SK-N-SH (cell line): ENCODE measurements around the gene KRTAP10-2. TPM values are rescaled to one million over a fixed set of nuclear protein-coding genes. Genes with fewer than 3 reads are reported as not detected.

ENCODE experiments used
- CTCF ChIA-PET: fragments of 300-600, 350-600 bp; formaldehyde crosslinking; extraction: SDS; loops from one replicate; lab custom pipeline; 2021; lab: Yijun Ruan, JAX
- POLR2A ChIA-PET: fragments of 350-600 bp; sonication (Branson Sonifier 250); formaldehyde crosslinking; extraction: SDS; loops from one replicate; lab custom pipeline; 2020; ENCODE audit warnings: antibody characterized with exemption, inconsistent platforms; lab: Yijun Ruan, JAX
- DNase-seq: peaks from one replicate; pipeline ENCODE4 v3.0.0; 2012
- H2AFZ ChIP-seq: fragments of 200-600 bp; sonication (generic); 2 replicates; pipeline ENCODE4 v1.8.1; 2016; ENCODE audit warnings: antibody characterized with exemption, mild to moderate bottlenecking, low read depth
- H3F3A ChIP-seq: fragments of 200-600 bp; sonication (generic); replicated peaks from 2 replicates; pipeline ENCODE3; 2016; ENCODE audit warnings: antibody characterized with exemption, mild to moderate bottlenecking; ENCODE audit not compliant: insufficient read depth
- H3K27ac ChIP-seq, 2 experiments: fragments of 200-500 bp in 1 of 2; fragments of 200-600 bp in 1 of 2; sonication (Bioruptor generic) in 1 of 2; sonication (generic), shearing (Covaris generic) in 1 of 2; 2 replicates each; pipeline versions ENCODE4 v1.5.1 to v1.6.1; 2014 to 2016; ENCODE audit warnings: low read depth in 2 of 2, inconsistent platforms in 1 of 2, low read length in 1 of 2, mild to moderate bottlenecking in 1 of 2, mixed read lengths in 1 of 2
- H3K27me3 ChIP-seq: fragments of 200-600 bp; sonication (generic), shearing (Covaris generic); 2 replicates; pipeline ENCODE4 v1.6.1; 2016; ENCODE audit warnings: mixed run types; ENCODE audit not compliant: insufficient read depth
- H3K36me3 ChIP-seq, 2 experiments: fragments of 200-500 bp in 1 of 2; fragments of 200-600 bp in 1 of 2; sonication (Bioruptor generic) in 1 of 2; sonication (generic) in 1 of 2; replicated peaks in 1 of 2; 2 replicates each; pipeline versions ENCODE3 to v1.5.1; 2014 to 2016; ENCODE audit warnings: low read length in 1 of 2, mild to moderate bottlenecking in 1 of 2; ENCODE audit not compliant: insufficient read depth in 2 of 2, control insufficient read depth in 1 of 2
- H3K4me1 ChIP-seq, 2 experiments: fragments of 200-500 bp in 1 of 2; fragments of 200-600 bp in 1 of 2; sonication (Bioruptor generic) in 1 of 2; sonication (generic), shearing (Covaris generic) in 1 of 2; 2 replicates each; pipeline versions ENCODE4 v1.5.1 to v1.6.1; 2014 to 2016; ENCODE audit warnings: low read depth in 1 of 2, low read length in 1 of 2, mixed run types in 1 of 2; ENCODE audit not compliant: insufficient read depth in 2 of 2, control insufficient read depth in 1 of 2
- H3K4me2 ChIP-seq: fragments of 200-600 bp; sonication (generic), shearing (Covaris generic); 2 replicates; pipeline ENCODE4 v1.6.1; 2017; ENCODE audit warnings: mixed run types
- H3K4me3 ChIP-seq, 2 experiments: fragments of 200-500 bp in 1 of 2; fragments of 200-600 bp in 1 of 2; sonication (Bioruptor generic) in 1 of 2; sonication (generic), shearing (Covaris generic) in 1 of 2; 2 replicates each; pipeline versions ENCODE4 v1.5.1 to v1.8.1; 2014 to 2016; ENCODE audit warnings: low read depth in 2 of 2, inconsistent platforms in 1 of 2, low read length in 1 of 2, mild to moderate bottlenecking in 1 of 2, mixed read lengths in 1 of 2, moderate library complexity in 1 of 2
- H3K79me2 ChIP-seq: fragments of 200-600 bp; sonication (generic); 2 replicates; pipeline ENCODE4 v1.8.1; 2017; ENCODE audit warnings: mild to moderate bottlenecking; ENCODE audit not compliant: insufficient read depth
- H3K9ac ChIP-seq: fragments of 200-600 bp; sonication (generic); 2 replicates; pipeline ENCODE4 v1.6.1; 2017; ENCODE audit warnings: mixed run types
- H3K9me2 ChIP-seq: fragments of 200-600 bp; sonication (generic); 2 replicates; pipeline ENCODE4 v1.6.1; 2017; ENCODE audit warnings: mixed run types
- H3K9me3 ChIP-seq: fragments of 200-600 bp; sonication (generic); 2 replicates; pipeline ENCODE4 v1.6.1; 2017; ENCODE audit warnings: mixed run types, mild to moderate bottlenecking, moderate library complexity
- H4K20me1 ChIP-seq: fragments of 200-600 bp; sonication (generic); 2 replicates; pipeline ENCODE4 v1.6.1; 2017; ENCODE audit warnings: mild to moderate bottlenecking, mixed run types; ENCODE audit not compliant: insufficient read depth
- CHD2 ChIP-seq: fragments of 150-350 bp; IDR thresholded peaks from 2 replicates; pipeline ENCODE4 v1.6.1; 2018; ENCODE audit warnings: low read length; ENCODE audit not compliant: partially characterized antibody
- ELF1 ChIP-seq: IDR thresholded peaks from 2 replicates; pipeline ENCODE4 v1.4.0; 2012
- EZH2phosphoT487 ChIP-seq: fragments of 200-600 bp; sonication (generic); IDR thresholded peaks from 2 replicates; pipeline ENCODE4 v1.6.1; 2017; ENCODE audit warnings: low read depth, mixed run types, mild to moderate bottlenecking, antibody characterized with exemption, moderate library complexity, borderline replicate concordance
- FOSL2 ChIP-seq: IDR thresholded peaks from 2 replicates; pipeline ENCODE4 v1.4.0; 2012; ENCODE audit warnings: low read depth, mild to moderate bottlenecking, moderate library complexity, borderline replicate concordance
- FOXJ3 ChIP-seq: sonication (generic); formaldehyde crosslinking; IDR thresholded peaks from 2 replicates; pipeline ENCODE4 v1.5.1; 2020; ENCODE audit warnings: mild to moderate bottlenecking, missing genetic modification reagents
- FOXM1 ChIP-seq: IDR thresholded peaks from 2 replicates; pipeline ENCODE4 v1.4.0; 2012; ENCODE audit warnings: low read depth, mild to moderate bottlenecking
- GATA2 ChIP-seq: sonication (generic); formaldehyde crosslinking; IDR thresholded peaks from 2 replicates; pipeline ENCODE4 v1.5.0; 2020; ENCODE audit warnings: mild to moderate bottlenecking, missing genetic modification reagents
- JUND ChIP-seq: IDR thresholded peaks from 2 replicates; pipeline ENCODE4 v1.4.0; 2012
- MAX ChIP-seq: IDR thresholded peaks from 2 replicates; pipeline ENCODE4 v1.4.0; 2012; ENCODE audit warnings: low read depth
- MEF2A ChIP-seq: IDR thresholded peaks from 2 replicates; pipeline ENCODE4 v1.4.0; 2012; ENCODE audit warnings: low read depth, borderline replicate concordance
- MXI1 ChIP-seq: IDR thresholded peaks from 2 replicates; pipeline ENCODE4 v1.6.1; 2012; ENCODE audit warnings: mild to moderate bottlenecking, low read depth, low read length, improper control_type of control experiment
- NFIC ChIP-seq: IDR thresholded peaks from 2 replicates; pipeline ENCODE4 v1.4.0; 2012; ENCODE audit warnings: borderline replicate concordance
- PBX3 ChIP-seq: IDR thresholded peaks from 2 replicates; pipeline ENCODE4; 2012
- RXRA ChIP-seq: IDR thresholded peaks from 2 replicates; pipeline ENCODE4 v1.4.0; 2012; ENCODE audit warnings: low read depth, mild to moderate bottlenecking, borderline replicate concordance
- SIN3A ChIP-seq: IDR thresholded peaks from 2 replicates; pipeline ENCODE4 v1.6.1; 2012; ENCODE audit warnings: low read depth, mild to moderate bottlenecking, low read length, moderate library complexity, borderline replicate concordance
- TAF1 ChIP-seq: IDR thresholded peaks from 2 replicates; pipeline ENCODE4 v1.6.1; 2012; ENCODE audit warnings: low read depth, mild to moderate bottlenecking, low read length, moderate library complexity, borderline replicate concordance
- TCF12 ChIP-seq: IDR thresholded peaks from 2 replicates; pipeline ENCODE4 v1.4.0; 2012
- ZBTB33 ChIP-seq: IDR thresholded peaks from 2 replicates; pipeline ENCODE4 v1.4.0; 2012; ENCODE audit warnings: low read depth, borderline replicate concordance
- WGBS: methylation state at CpG from one replicate; pipeline ENCODE4 v1.1.6; 2017; ENCODE audit warnings: low lambda C conversion rate; 5-methylcytosine and 5-hydroxymethylcytosine counted together
- polyA plus RNA-seq, 3 experiments: library from polyadenylated mRNA; depleted of rRNA; stranded (reverse); fragments of >200 nt; gene quantifications; 2 replicates each; pipeline ENCODE4 v1.2.3, GENCODE V29; 2012

The KRTAP10-2 gene
- polyA plus RNA-seq, 1 of the 3 experiments (the other 2 are of a cell fraction) = not detected

GRCh38 chr21:44576025-44576420 lies 24.7 kb upstream of the KRTAP10-2 start:
- Histone ChIP-seq H4K20me1 (no peaks in the 10 kb centered on the region), H3K4me3 (no peak overlapping the region), H3K9me3 (no peaks in the 10 kb centered on the region), H3K9ac (no peak overlapping the region), H2AFZ (no peak overlapping the region), H3K4me2 (no peak overlapping the region), H3K36me3 (no peaks in the 10 kb centered on the region), H3K4me1 (peaks cover 0 to 4% of the 10 kb centered on the region in 2 experiments; a peak in 1 of 4 replicates), H3K27me3 (peaks cover 49% of the 10 kb centered on the region), H3F3A (no peaks in the 10 kb centered on the region), H3K27ac (no peak overlapping the region), H3K79me2 (no peaks in the 10 kb centered on the region), H3K9me2 (no peaks in the 10 kb centered on the region)
- WGBS = 19% methylated on average over 10 of the region's 10 CpGs
- CTCF ChIA-PET = no interaction called here
- no peak for DNase-seq
- POLR2A ChIA-PET = no interaction called here
- TF ChIP-seq SIN3A = no peak
- no peak for TF ChIP-seq MEF2A
- no peak for TF ChIP-seq FOXJ3 (CRISPR knock-in tag)
- TF ChIP-seq MXI1 = no peak
- TF ChIP-seq ELF1 = no peak
- TF ChIP-seq PBX3 = no peak
- TF ChIP-seq GATA2 (CRISPR knock-in tag) = no peak
- no peak for TF ChIP-seq TCF12
- no peak for TF ChIP-seq FOSL2
- TF ChIP-seq TAF1 = no peak
- no peak for TF ChIP-seq FOXM1
- TF ChIP-seq NFIC = no peak
- TF ChIP-seq RXRA = no peak
- TF ChIP-seq CHD2 = no peak
- TF ChIP-seq ZBTB33 = no peak
- TF ChIP-seq MAX = no peak
- no peak for TF ChIP-seq JUND
- no peak for TF ChIP-seq EZH2phosphoT487
